GM12878 (cell line): ENCODE results near the gene PSRC1. TPM values are rescaled to one million over a fixed set of nuclear protein-coding genes. Genes with fewer than 3 reads are reported as not detected.

Source experiments
- ATAC-seq: fragments of 200-7000 bp; cut with Tn5 transposase; 3 replicates; pipeline ENCODE4 v1.9.1; 2020; ENCODE audit warnings: mild to moderate bottlenecking, moderate library complexity
- BruUV-seq: library from RNA; stranded (reverse); fragments of 400-500 nt; replicated peaks from 2 replicates; lab custom pipeline; 2021; lab: Mats Ljungman, UMichigan
- CTCF ChIA-PET: fragments of 300-600 bp; sonication (Branson Sonifier 250); formaldehyde crosslinking; extraction: SDS; loops from one replicate; lab custom pipeline; 2021; ENCODE audit warnings: inconsistent platforms; lab: Yijun Ruan, JAX
- POLR2A ChIA-PET: fragments of 350-600 bp; formaldehyde crosslinking; extraction: SDS; loops from one replicate; lab custom pipeline; 2021; ENCODE audit warnings: inconsistent platforms; lab: Charles Lee
- RAD21 ChIA-PET: fragments of 300-600 bp; sonication (Branson Sonifier 250); formaldehyde crosslinking; loops from one replicate; lab custom pipeline; 2023; ENCODE audit warnings: antibody characterized with exemption; ENCODE audit not compliant: unreplicated experiment; lab: Charles Lee
- SMC1A ChIA-PET: fragments of 300-600 bp; sonication (Branson Sonifier 250); formaldehyde crosslinking; loops from one replicate; lab custom pipeline; 2023; ENCODE audit not compliant: unreplicated experiment, uncharacterized antibody; lab: Charles Lee
- DNase-seq: peaks from one replicate; pipeline ENCODE4 v3.0.0-alpha.2; 2011; ENCODE audit warnings: low read depth, low spot score
- FAIRE-seq: peaks from 3 replicates; lab custom pipeline; 2011; peaks lifted over from hg19 to GRCh38; lab: Jason Lieb, UNC
- H2AFZ ChIP-seq: 2 replicates; pipeline ENCODE4 v1.6.0; 2011; ENCODE audit warnings: low read depth, low read length, control low read depth; ENCODE audit not compliant: control insufficient read depth
- H3K27ac ChIP-seq: 2 replicates; pipeline ENCODE4 v1.5.1; 2011; ENCODE audit warnings: control low read depth; ENCODE audit not compliant: control insufficient read depth, insufficient read depth
- H3K27me3 ChIP-seq, 2 experiments: replicated peaks in 1 of 2; 2 replicates each; pipeline versions ENCODE4 v1.6.0 to v1.6.1; 2011; ENCODE audit warnings: low read length in 1 of 2; ENCODE audit not compliant: control insufficient read depth in 2 of 2, insufficient read depth in 2 of 2
- H3K36me3 ChIP-seq, 2 experiments: 2 replicates each; pipeline ENCODE4 v1.5.1; 2011; ENCODE audit warnings: low read length in 1 of 2; ENCODE audit not compliant: control insufficient read depth in 2 of 2, insufficient read depth in 2 of 2
- H3K4me1 ChIP-seq: 2 replicates; pipeline ENCODE4 v1.6.1; 2011; ENCODE audit warnings: mild to moderate bottlenecking, low read length, moderate library complexity, mixed read lengths; ENCODE audit not compliant: control insufficient read depth, insufficient read depth
- H3K4me2 ChIP-seq: 2 replicates; pipeline ENCODE4 v1.6.0; 2011; ENCODE audit warnings: control low read depth; ENCODE audit not compliant: control insufficient read depth, insufficient read depth
- H3K4me3 ChIP-seq: fragments of 200-600 bp; sonication (generic); 2 replicates; pipeline ENCODE4 v1.5.1; 2016
- H3K79me2 ChIP-seq: 2 replicates; pipeline ENCODE4 v1.6.0; 2011; ENCODE audit warnings: low read length; ENCODE audit not compliant: control insufficient read depth, insufficient read depth
- H3K9ac ChIP-seq: 2 replicates; pipeline ENCODE4 v1.8.0; 2011; ENCODE audit warnings: low read length, control low read depth, mixed read lengths; ENCODE audit not compliant: control insufficient read depth, insufficient read depth
- H3K9me3 ChIP-seq: replicated peaks from 3 replicates; pipeline ENCODE4 v1.5.1; 2011; ENCODE audit warnings: mild to moderate bottlenecking, low read length; ENCODE audit not compliant: control insufficient read depth, insufficient read depth
- H4K20me1 ChIP-seq: 2 replicates; pipeline ENCODE4 v1.6.0; 2011; ENCODE audit not compliant: control insufficient read depth, insufficient read depth
- BRCA1 ChIP-seq: IDR thresholded peaks from 2 replicates; pipeline ENCODE4 v1.6.1; 2011; ENCODE audit warnings: low read depth, low read length, improper control_type of control experiment
- IKZF2 ChIP-seq, 2 experiments: fragments of 450-650 bp; IDR thresholded peaks; 2 replicates each; pipeline ENCODE4 v1.6.1; 2017; ENCODE audit warnings: mild to moderate bottlenecking in 2 of 2, moderate library complexity in 2 of 2
- WRNIP1 ChIP-seq: IDR thresholded peaks from 2 replicates; pipeline ENCODE4 v1.6.1; 2011; ENCODE audit warnings: low read depth, low read length, improper control_type of control experiment, borderline replicate concordance
- YY1 ChIP-seq: IDR thresholded peaks from 2 replicates; pipeline ENCODE4 v1.6.1; 2011; ENCODE audit warnings: low read depth, mild to moderate bottlenecking, low read length
- WGBS: methylation state at CpG from one replicate; pipeline ENCODE4 v1.1.6; 2016; ENCODE audit warnings: low lambda C conversion rate; ENCODE audit not compliant: insufficient replicate concordance, insufficient coverage; ENCODE audit errors: missing lambda C conversion rate; 5-methylcytosine and 5-hydroxymethylcytosine counted together
- in situ Hi-C: fragments of 300-500 bp; cut with MboI; formaldehyde crosslinking; loops from 9 replicates; pipeline ENCODE4 v1.14.3; 2018; ENCODE audit warnings: mixed read lengths
- intact Hi-C: fragments of 100-400 bp; cut with micrococcal nuclease; formaldehyde crosslinking; loops from one replicate; pipeline ENCODE4 v1.14.2; 2022; ENCODE audit not compliant: unreplicated experiment
- polyA plus RNA-seq, 11 experiments: library from polyadenylated mRNA; depleted of rRNA in 4 of 11; unstranded in 6 of 11; stranded (reverse) in 5 of 11; fragments of >200 nt; fragmentation: Nextera tagmentation in 4 of 11; fragmentation: Illumina TruSeq in 1 of 11; extraction: Ambion mirVana in 4 of 11; extraction: Trizol in 1 of 11; gene quantifications; 1 replicate in 1 of 11; 2 replicates in 10 of 11; pipeline versions ENCODE4 v1.2.1 to v1.2.3, GENCODE V29; 2011 to 2016; ENCODE audit warnings: inconsistent platforms in 2 of 11, missing spikeins in 2 of 11, low read depth in 1 of 11
- total RNA-seq, 4 experiments: library from RNA; depleted of rRNA in 3 of 4; stranded (reverse); fragments of >200 nt in 3 of 4; fragmentation: Illumina TruSeq in 1 of 4; extraction: Trizol in 1 of 4; gene quantifications; 2 replicates each; pipeline versions ENCODE4 v1.2.1 to v1.2.3, GENCODE V29; 2013 to 2021

PSRC1 gene
- total and polyA plus RNA-seq, 10 of the 15 experiments (the other 5 are each of a cell fraction or from before 2014, with no cell fraction given), result 1.2 to 11.8 (median 4.9) TPM

- Histone ChIP-seq H3K27me3 (peaks cover 2 to 4% of the 10 kb centered on the region in 2 experiments; a peak in 3 of 4 replicates), H2AFZ (no peak overlapping the region), H3K9ac (no peak overlapping the region), H3K79me2 (no peaks in the 10 kb centered on the region), H3K27ac (no peak overlapping the region), H3K9me3 (no peaks in the 10 kb centered on the region), H3K36me3 (no peaks in the 10 kb centered on the region), H3K4me3 (no peak overlapping the region)
- ChIA-PET SMC1A (interaction anchor here (1.2 kb wide), 1 partner anchor 62 kb away, joined by 3 read pairs; no protein-coding TSS in a partner anchor), CTCF (interaction anchor here (1.1 to 1.6 kb wide), 4 partner anchors 9 to 278 kb away, joined by 3 to 11 read pairs (median 3); no protein-coding TSS in a partner anchor)
- in situ Hi-C loops, result no loop called here
- BruUV-seq, result no TSS peak
- TF ChIP-seq YY1, result no peak
- no peak for TF ChIP-seq WRNIP1
- no peak for TF ChIP-seq IKZF2 (IDR thresholded peaks at IDR 0.05)
- no peak for TF ChIP-seq BRCA1
- TF ChIP-seq, all 136 proteins: peak for 0
- WGBS, result 34% methylated on average over 9 of the region's 9 CpGs
- ATAC-seq, result no peak; the same call in 1 of the 3 replicates
- RAD21 ChIA-PET, result no interaction called here
- no peak overlapping the region for H3K4me2 ChIP-seq
- no peak for DNase-seq
- POLR2A ChIA-PET, result interaction anchor here (0.8 kb wide), 1 partner anchor 275 kb away, joined by 3 read pairs; no protein-coding TSS in a partner anchor
- FAIRE-seq, result no peak
- intact Hi-C loops, result no loop called here
- no peaks in the 10 kb centered on the region for H4K20me1 ChIP-seq
- H3K4me1 ChIP-seq, result no peaks in the 10 kb centered on the region
Measured at GRCh38 chr1:109253803-109254620, 28.9 kb downstream of the PSRC1 start.
